ENCODE measurements around the gene SLC44A5.
"Not testable (repeated sequence)": the region's sequence is repeated elsewhere in the genome, so short reads cannot be mapped to it uniquely, and the experiment has no call there.

SLC44A5 gene

GRCh38 chr1:75449998-75450397 lies 160.9 kb downstream of the SLC44A5 start:
- no peak for DNase-seq (ENCODE audit: low spot score)

GRCh38 chr1:75444220-75444619 lies 166.7 kb downstream of the SLC44A5 start:
- DNase-seq (ENCODE audit: low spot score) = no peak

- no peak for DNase-seq (ENCODE audit: low spot score)
Measured at GRCh38 chr1:75440274-75440673, 170.6 kb downstream of the SLC44A5 start.

- no peak for DNase-seq (ENCODE audit: low spot score)
Measured at GRCh38 chr1:75438355-75438754, 172.6 kb downstream of the SLC44A5 start.

GRCh38 chr1:75431843-75432242 lies 179.1 kb downstream of the SLC44A5 start:
- DNase-seq (ENCODE audit: low spot score) = no peak

GRCh38 chr1:75430526-75430925 lies 180.4 kb downstream of the SLC44A5 start:
- no peak for DNase-seq (ENCODE audit: low spot score)

GRCh38 chr1:75426688-75427087 lies 184.2 kb downstream of the SLC44A5 start:
- DNase-seq (ENCODE audit: low spot score) = no peak

- no peak for DNase-seq (ENCODE audit: low spot score)
Measured at GRCh38 chr1:75425001-75425650, 185.8 kb downstream of the SLC44A5 start.

- DNase-seq (ENCODE audit: low spot score) = no peak
Measured at GRCh38 chr1:75423616-75424015, 187.3 kb downstream of the SLC44A5 start.

GRCh38 chr1:75423136-75423535 lies 187.8 kb downstream of the SLC44A5 start:
- DNase-seq (ENCODE audit: low spot score) = no peak

- DNase-seq (ENCODE audit: low spot score) = no peak
Measured at GRCh38 chr1:75421371-75421770, 189.5 kb downstream of the SLC44A5 start.

- no peak for DNase-seq (ENCODE audit: low spot score)
Measured at GRCh38 chr1:75415187-75415586, 195.7 kb downstream of the SLC44A5 start.

GRCh38 chr1:75412616-75413015 lies 198.3 kb downstream of the SLC44A5 start:
- no peak for DNase-seq (ENCODE audit: low spot score)

- DNase-seq (ENCODE audit: low spot score) = not testable (repeated sequence)
Measured at GRCh38 chr1:75404681-75405080, 206.2 kb downstream of the SLC44A5 start.

GRCh38 chr1:75403147-75403646 lies 207.7 kb downstream of the SLC44A5 start:
- not testable (repeated sequence) for DNase-seq (ENCODE audit: low spot score)

GRCh38 chr1:75400716-75401115 lies 210.2 kb downstream of the SLC44A5 start:
- no peak for DNase-seq (ENCODE audit: low spot score)

- no peak for DNase-seq (ENCODE audit: low spot score)
Measured at GRCh38 chr1:75396745-75397144, 214.2 kb downstream of the SLC44A5 start.

- no peak for DNase-seq (ENCODE audit: low spot score)
Measured at GRCh38 chr1:75396260-75396659, 214.7 kb downstream of the SLC44A5 start.

- DNase-seq (ENCODE audit: low spot score) = no peak
Measured at GRCh38 chr1:75394386-75395139, 216.4 kb downstream of the SLC44A5 start.

- DNase-seq (ENCODE audit: low spot score) = no peak
Measured at GRCh38 chr1:75392278-75392677, 218.6 kb downstream of the SLC44A5 start.

- DNase-seq (ENCODE audit: low spot score) = not testable (repeated sequence)
Measured at GRCh38 chr1:75375476-75376447, 235.2 kb downstream of the SLC44A5 start.

GRCh38 chr1:75373542-75374159 lies 237.3 kb downstream of the SLC44A5 start:
- DNase-seq (ENCODE audit: low spot score) = no peak
